ENCODE data around the gene VMP1. TPM values are rescaled to one million over a fixed set of nuclear protein-coding genes. Genes with fewer than 3 reads are reported as not detected.

VMP1 gene
- total RNA-seq, 1 donor from 2014 or later, result 64.9 TPM

GRCh38 chr17:59807892-59808509 lies 100.5 kb downstream of the VMP1 start:
- H3K9me3 Mint-ChIP-seq (ENCODE audit: unreplicated experiment), result no peaks in the 10 kb centered on the region
- H3K27ac Mint-ChIP-seq (ENCODE audit: unreplicated experiment), result no peak overlapping the region
- H3K27me3 Mint-ChIP-seq (ENCODE audit: unreplicated experiment), result no peaks in the 10 kb centered on the region
- H3K4me3 Mint-ChIP-seq (ENCODE audit: unreplicated experiment), result no peak overlapping the region
- DNase-seq (ENCODE audit: low spot score), result no peak
- H3K4me1 Mint-ChIP-seq (ENCODE audit: unreplicated experiment), result no peaks in the 10 kb centered on the region
- no peak for TF ChIP-seq CTCF (IDR thresholded peaks at IDR 0.05; ENCODE audit: unreplicated experiment)
- H3K36me3 Mint-ChIP-seq (ENCODE audit: low read depth, unreplicated experiment), result no peaks in the 10 kb centered on the region

- H3K36me3 Mint-ChIP-seq (ENCODE audit: low read depth, unreplicated experiment), result no peaks in the 10 kb centered on the region
- no peaks in the 10 kb centered on the region for H3K27me3 Mint-ChIP-seq (ENCODE audit: unreplicated experiment)
- no peaks in the 10 kb centered on the region for H3K4me1 Mint-ChIP-seq (ENCODE audit: unreplicated experiment)
- no peaks in the 10 kb centered on the region for H3K9me3 Mint-ChIP-seq (ENCODE audit: unreplicated experiment)
- no peak for TF ChIP-seq CTCF (IDR thresholded peaks at IDR 0.05; ENCODE audit: unreplicated experiment)
- H3K27ac Mint-ChIP-seq (ENCODE audit: unreplicated experiment), result no peak overlapping the region
- DNase-seq (ENCODE audit: low spot score), result no peak
- H3K4me3 Mint-ChIP-seq (ENCODE audit: unreplicated experiment), result no peak overlapping the region
Measured at GRCh38 chr17:59810894-59811153, 103.4 kb downstream of the VMP1 start.

- Mint-ChIP-seq H3K36me3 (ENCODE audit: low read depth, unreplicated experiment) (no peaks in the 10 kb centered on the region), H3K27ac (ENCODE audit: unreplicated experiment) (no peak overlapping the region), H3K27me3 (ENCODE audit: unreplicated experiment) (no peaks in the 10 kb centered on the region), H3K4me1 (ENCODE audit: unreplicated experiment) (no peaks in the 10 kb centered on the region), H3K4me3 (ENCODE audit: unreplicated experiment) (no peak overlapping the region), H3K9me3 (ENCODE audit: unreplicated experiment) (no peaks in the 10 kb centered on the region)
- DNase-seq (ENCODE audit: low spot score), result no peak
- TF ChIP-seq CTCF (IDR thresholded peaks at IDR 0.05; ENCODE audit: unreplicated experiment), result no peak
Measured at GRCh38 chr17:59811209-59811608, 103.8 kb downstream of the VMP1 start.

- H3K27ac Mint-ChIP-seq (ENCODE audit: unreplicated experiment), result no peak overlapping the region
- no peaks in the 10 kb centered on the region for H3K9me3 Mint-ChIP-seq (ENCODE audit: unreplicated experiment)
- no peaks in the 10 kb centered on the region for H3K36me3 Mint-ChIP-seq (ENCODE audit: low read depth, unreplicated experiment)
- no peak for DNase-seq (ENCODE audit: low spot score)
- no peaks in the 10 kb centered on the region for H3K4me1 Mint-ChIP-seq (ENCODE audit: unreplicated experiment)
- TF ChIP-seq CTCF (IDR thresholded peaks at IDR 0.05; ENCODE audit: unreplicated experiment), result no peak
- H3K4me3 Mint-ChIP-seq (ENCODE audit: unreplicated experiment), result no peak overlapping the region
- H3K27me3 Mint-ChIP-seq (ENCODE audit: unreplicated experiment), result no peaks in the 10 kb centered on the region
Measured at GRCh38 chr17:59812139-59812538, 104.7 kb downstream of the VMP1 start.

GRCh38 chr17:59814276-59814675 lies 106.8 kb downstream of the VMP1 start:
- no peak for DNase-seq (ENCODE audit: low spot score)
- no peak for TF ChIP-seq CTCF (IDR thresholded peaks at IDR 0.05; ENCODE audit: unreplicated experiment)
- no peaks in the 10 kb centered on the region for H3K36me3 Mint-ChIP-seq (ENCODE audit: low read depth, unreplicated experiment)
- H3K27me3 Mint-ChIP-seq (ENCODE audit: unreplicated experiment), result no peaks in the 10 kb centered on the region
- H3K4me1 Mint-ChIP-seq (ENCODE audit: unreplicated experiment), result no peaks in the 10 kb centered on the region
- no peaks in the 10 kb centered on the region for H3K9me3 Mint-ChIP-seq (ENCODE audit: unreplicated experiment)
- no peak overlapping the region for H3K4me3 Mint-ChIP-seq (ENCODE audit: unreplicated experiment)
- no peak overlapping the region for H3K27ac Mint-ChIP-seq (ENCODE audit: unreplicated experiment)

All from endothelial cell (in vitro differentiated cells).